Left lobe of liver (tissue), 2 donors: ENCODE measurements around the gene RALY. TPM values are rescaled to one million over a fixed set of nuclear protein-coding genes. Genes with fewer than 3 reads are reported as not detected.

Experiments
- ATAC-seq: fragments of 200-7000 bp; cut with Tn5 transposase; one replicate; pipeline ENCODE4 v1.9.1; 2020; ENCODE audit warnings: mild to moderate bottlenecking, moderate library complexity
- DNase-seq: peaks from one replicate; pipeline ENCODE4 v3.0.0-alpha.2; 2020; ENCODE audit warnings: low spot score
- total RNA-seq: library from RNA; stranded (reverse); gene quantifications from one replicate; pipeline ENCODE4 v1.2.1, GENCODE V29; 2021
- donor health status: DM: no; HTN: no; CAD: no; lungs with moderate emphysema.
- donor health status: DM: no; HTN: yes; CAD: no.

RALY gene
- total RNA-seq, 1 donor from 2014 or later = 26.8 TPM

GRCh38 chr20:33985830-33986229, 7.9 kb upstream of the RALY start:
- no peak for DNase-seq

GRCh38 chr20:33986560-33987216, 7.0 kb upstream of the RALY start:
- DNase-seq = peak; percentile 59
- ATAC-seq = peak; percentile 96

More at GRCh38 chr20:33985830-33986229, 7.9 kb upstream of the RALY start:
- no peak for ATAC-seq

- ATAC-seq (no peak), DNase-seq (no peak)
These were observed 3.6 kb upstream of the RALY start for GRCh38 chr20:33990075-33990474.

- DNase-seq (no peak), ATAC-seq (no peak)
These were observed 2.2 kb upstream of the RALY start for GRCh38 chr20:33991502-33991901.

- ATAC-seq (no peak), DNase-seq (no peak)
These were observed 1.4 kb upstream of the RALY start for GRCh38 chr20:33992145-33992922.

- peak; percentile 100 for DNase-seq
- ATAC-seq = peak; percentile 85
These were observed 662 bp upstream of the RALY start for GRCh38 chr20:33992923-33993575.

- peak; percentile 60 for ATAC-seq
- peak; percentile 86 for DNase-seq
These were observed 657 bp downstream of the RALY start for GRCh38 chr20:33994222-33994913.

- ATAC-seq = no peak
- DNase-seq = no peak
These were observed 1.5 kb downstream of the RALY start for GRCh38 chr20:33995053-33995831.

- no peak for ATAC-seq
These were observed 5.4 kb downstream of the RALY start for GRCh38 chr20:33999025-33999649.

GRCh38 chr20:34001378-34001777, 7.7 kb downstream of the RALY start:
- ATAC-seq = no peak
- no peak for DNase-seq

More at GRCh38 chr20:33999025-33999649, 5.4 kb downstream of the RALY start:
- DNase-seq = no peak

GRCh38 chr20:34004227-34004626, 10.5 kb downstream of the RALY start:
- DNase-seq (no peak), ATAC-seq (no peak)

- DNase-seq = no peak
- ATAC-seq = peak; percentile 31
These were observed 11.2 kb downstream of the RALY start for GRCh38 chr20:34004790-34005457.

- no peak for ATAC-seq
These were observed 12.9 kb downstream of the RALY start for GRCh38 chr20:34006619-34007018.

GRCh38 chr20:34008477-34008876, 14.8 kb downstream of the RALY start:
- DNase-seq (no peak), ATAC-seq (no peak)

More at GRCh38 chr20:34006619-34007018, 12.9 kb downstream of the RALY start:
- no peak for DNase-seq

- DNase-seq = no peak
- peak; percentile 26 for ATAC-seq
These were observed 16.8 kb downstream of the RALY start for GRCh38 chr20:34010405-34010931.

GRCh38 chr20:34011275-34011674, 17.6 kb downstream of the RALY start:
- ATAC-seq (no peak), DNase-seq (no peak)

- DNase-seq = no peak
- no peak for ATAC-seq
These were observed 18.6 kb downstream of the RALY start for GRCh38 chr20:34012330-34012729.

- no peak for DNase-seq
- ATAC-seq = no peak
These were observed 19.0 kb downstream of the RALY start for GRCh38 chr20:34012735-34013134.

- ATAC-seq = no peak
These were observed 19.8 kb downstream of the RALY start for GRCh38 chr20:34013554-34013953.

More at GRCh38 chr20:34013554-34013953, 19.8 kb downstream of the RALY start:
- DNase-seq = no peak
